Neural progenitor cell (in vitro differentiated cells): ENCODE results near the gene NUP85. TPM values are rescaled to one million over a fixed set of nuclear protein-coding genes. Genes with fewer than 3 reads are reported as not detected.

Experiments
- DNase-seq: peaks from one replicate; pipeline ENCODE4 v3.0.0-alpha.2; 2016; ENCODE audit warnings: low spot score
- H2AFZ ChIP-seq: fragments of 200-600 bp; sonication (generic); replicated peaks from 2 replicates; pipeline ENCODE4 v1.6.1; 2016; ENCODE audit warnings: antibody characterized with exemption
- H3F3A ChIP-seq: fragments of 200-600 bp; sonication (generic); 2 replicates; pipeline ENCODE4 v1.6.1; 2016; ENCODE audit warnings: antibody characterized with exemption, low read depth
- H3K27ac ChIP-seq: fragments of 200-600 bp; sonication (generic); 2 replicates; pipeline ENCODE4 v1.5.1; 2016; ENCODE audit warnings: mild to moderate bottlenecking
- H3K27me3 ChIP-seq: fragments of 200-600 bp; sonication (generic); 2 replicates; pipeline ENCODE4 v1.6.1; 2016; ENCODE audit warnings: mild to moderate bottlenecking, moderate library complexity
- H3K36me3 ChIP-seq: fragments of 200-600 bp; sonication (generic); 2 replicates; pipeline ENCODE4 v1.5.1; 2016
- H3K4me1 ChIP-seq: fragments of 200-600 bp; sonication (generic); 2 replicates; pipeline ENCODE4 v1.6.1; 2016; ENCODE audit warnings: mixed run types
- H3K4me2 ChIP-seq: fragments of 200-600 bp; sonication (generic); 2 replicates; pipeline ENCODE4 v1.6.1; 2016
- H3K4me3 ChIP-seq: fragments of 200-600 bp; sonication (generic); 2 replicates; pipeline ENCODE4 v1.5.1; 2016
- H3K79me2 ChIP-seq: fragments of 200-600 bp; sonication (generic); 2 replicates; pipeline ENCODE4 v1.6.1; 2016; ENCODE audit warnings: low read depth
- H3K9ac ChIP-seq: fragments of 200-600 bp; sonication (generic); 2 replicates; pipeline ENCODE4 v1.6.1; 2016
- H3K9me3 ChIP-seq: fragments of 200-600 bp; sonication (generic); 2 replicates; pipeline ENCODE4 v1.5.1; 2016; ENCODE audit warnings: low read depth
- H4K20me1 ChIP-seq: fragments of 200-600 bp; sonication (generic); 2 replicates; pipeline ENCODE4 v1.6.1; 2016; ENCODE audit warnings: low read depth
- H3K27ac Mint-ChIP-seq: 3 replicates; pipeline ENCODE4 v1.8.0; 2021; ENCODE audit warnings: mixed read lengths
- H3K27me3 Mint-ChIP-seq: 2 replicates; pipeline ENCODE4 v1.8.0; 2022; ENCODE audit warnings: low read depth, mild to moderate bottlenecking, inconsistent platforms, moderate library complexity, mixed read lengths; ENCODE audit not compliant: insufficient read depth
- H3K36me3 Mint-ChIP-seq: 3 replicates; pipeline ENCODE4 v1.8.0; 2021; ENCODE audit warnings: mixed read lengths
- H3K4me1 Mint-ChIP-seq: 3 replicates; pipeline ENCODE4 v1.8.0; 2021; ENCODE audit warnings: mixed read lengths
- H3K4me3 Mint-ChIP-seq: 3 replicates; pipeline ENCODE4 v1.8.0; 2021; ENCODE audit warnings: mild to moderate bottlenecking, moderate library complexity, mixed read lengths
- H3K9me3 Mint-ChIP-seq: 3 replicates; pipeline ENCODE4 v1.8.0; 2020; ENCODE audit warnings: mixed read lengths
- CTCF ChIP-seq: fragments of 200-600 bp; sonication (generic); IDR thresholded peaks from 2 replicates; pipeline ENCODE4 v1.5.1; 2017; ENCODE audit warnings: antibody characterized with exemption, mild to moderate bottlenecking
- EZH2 ChIP-seq: fragments of 200-600 bp; sonication (generic); IDR thresholded peaks from 2 replicates; pipeline ENCODE4 v1.6.1; 2017; ENCODE audit warnings: antibody characterized with exemption, mild to moderate bottlenecking, moderate library complexity
- EZH2phosphoT487 ChIP-seq: fragments of 200-600 bp; sonication (generic); IDR thresholded peaks from 2 replicates; pipeline ENCODE4 v1.6.1; 2017; ENCODE audit warnings: antibody characterized with exemption
- total RNA-seq: library from RNA; depleted of rRNA; stranded (reverse); fragments of >200 nt; gene quantifications from 2 replicates; pipeline ENCODE4 v1.2.3, GENCODE V29; 2015; ENCODE audit warnings: low replicate concordance

NUP85 gene
- total RNA-seq, 1 donor from 2014 or later, result 88.6 TPM

- Histone ChIP-seq H3K9me3 (no peaks in the 10 kb centered on the region), H3K27ac (no peak overlapping the region), H3K4me2 (peak overlapping the region; percentile 93), H3K79me2 (peaks cover 49% of the 10 kb centered on the region), H4K20me1 (peaks cover 24% of the 10 kb centered on the region), H3K36me3 (no peaks in the 10 kb centered on the region), H3F3A (peaks cover 34% of the 10 kb centered on the region), H3K4me3 (peak overlapping the region; percentile 85), H3K27me3 (no peaks in the 10 kb centered on the region), H2AFZ (no peak overlapping the region), H3K9ac (peak overlapping the region; percentile 99), H3K4me1 (peaks cover 12% of the 10 kb centered on the region)
- DNase-seq, result no peak
- Mint-ChIP-seq H3K9me3 (no peaks in the 10 kb centered on the region), H3K4me3 (peak overlapping the region; percentile 99), H3K27ac (no peak overlapping the region), H3K27me3 (no peaks in the 10 kb centered on the region), H3K36me3 (peaks cover 5% of the 10 kb centered on the region), H3K4me1 (peaks cover 24% of the 10 kb centered on the region)
- TF ChIP-seq CTCF (no peak), EZH2phosphoT487 (no peak)
Measured at GRCh38 chr17:75263055-75263454, 57.6 kb downstream of the NUP85 start.

- Histone ChIP-seq H3K4me1 (peaks cover 9% of the 10 kb centered on the region), H3K4me3 (no peak overlapping the region), H3K27ac (no peak overlapping the region), H3K9ac (no peak overlapping the region), H3K4me2 (no peak overlapping the region), H3K79me2 (peaks cover 24% of the 10 kb centered on the region), H3K27me3 (no peaks in the 10 kb centered on the region), H2AFZ (no peak overlapping the region), H3F3A (peaks cover 45% of the 10 kb centered on the region), H3K36me3 (no peaks in the 10 kb centered on the region), H3K9me3 (no peaks in the 10 kb centered on the region), H4K20me1 (peaks cover 2% of the 10 kb centered on the region)
- no peak for DNase-seq
- H3K27me3 Mint-ChIP-seq, result peaks cover 2% of the 10 kb centered on the region
- no peaks in the 10 kb centered on the region for H3K9me3 Mint-ChIP-seq
- no peak overlapping the region for H3K4me3 Mint-ChIP-seq
- H3K27ac Mint-ChIP-seq, result no peak overlapping the region
- H3K36me3 Mint-ChIP-seq, result peaks cover 5% of the 10 kb centered on the region
- no peak for TF ChIP-seq CTCF
- no peak for TF ChIP-seq EZH2
- no peak for TF ChIP-seq EZH2phosphoT487
- peaks cover 21% of the 10 kb centered on the region for H3K4me1 Mint-ChIP-seq
Measured at GRCh38 chr17:75265614-75266315, 60.3 kb downstream of the NUP85 start.

GRCh38 chr17:75266316-75267152 is 61.1 kb downstream of the NUP85 start:
- Mint-ChIP-seq H3K27me3 (peaks cover 2% of the 10 kb centered on the region), H3K4me1 (peaks cover 19% of the 10 kb centered on the region), H3K9me3 (no peaks in the 10 kb centered on the region), H3K4me3 (peak overlapping the region; percentile 17), H3K36me3 (peaks cover 5% of the 10 kb centered on the region), H3K27ac (no peak overlapping the region)
- no peak overlapping the region for H3K9ac ChIP-seq
- peaks cover 45% of the 10 kb centered on the region for H3F3A ChIP-seq
- no peak overlapping the region for H2AFZ ChIP-seq
- H3K9me3 ChIP-seq, result no peaks in the 10 kb centered on the region
- H4K20me1 ChIP-seq, result no peaks in the 10 kb centered on the region
- peaks cover 18% of the 10 kb centered on the region for H3K79me2 ChIP-seq
- H3K4me3 ChIP-seq, result no peak overlapping the region
- no peak overlapping the region for H3K27ac ChIP-seq
- TF ChIP-seq EZH2phosphoT487 (no peak), EZH2 (no peak), CTCF (no peak)
- no peak overlapping the region for H3K4me2 ChIP-seq
- H3K36me3 ChIP-seq, result no peaks in the 10 kb centered on the region
- DNase-seq, result no peak
- peaks cover 9% of the 10 kb centered on the region for H3K4me1 ChIP-seq
- H3K27me3 ChIP-seq, result peaks cover 3% of the 10 kb centered on the region
